NCI-H446 treated with DMSO at 0.1 percent for 48 hours (cell line): ENCODE measurements around the gene TJP2.

Experiments
- DNase-seq: peaks from one replicate; lab custom pipeline; 2025; lab: John Stamatoyannopoulos, UW

TJP2 gene

GRCh38 chr9:69173891-69174615, at the start of gene TJP2:
TSS of gene TJP2 (plus strand) at chr9:69174277. CDS start at chr9:69174373, 96 bp downstream.
- DNase-seq: no peak

- no peak for DNase-seq
Observed at GRCh38 chr9:69130456-69131441, 43.3 kb upstream of the TJP2 start.

GRCh38 chr9:69131682-69132081, 42.4 kb upstream of the TJP2 start:
- no peak for DNase-seq

GRCh38 chr9:69132361-69132760, 41.7 kb upstream of the TJP2 start:
- no peak for DNase-seq

- DNase-seq: no peak
Observed at GRCh38 chr9:69134412-69134811, 39.7 kb upstream of the TJP2 start.

GRCh38 chr9:69136185-69136584, 37.9 kb upstream of the TJP2 start:
- DNase-seq: no peak

- no peak for DNase-seq
Observed at GRCh38 chr9:69136779-69137178, 37.3 kb upstream of the TJP2 start.

GRCh38 chr9:69137311-69137710, 36.8 kb upstream of the TJP2 start:
- DNase-seq: no peak

GRCh38 chr9:69139596-69139995, 34.5 kb upstream of the TJP2 start:
- no peak for DNase-seq

GRCh38 chr9:69140123-69140735, 33.8 kb upstream of the TJP2 start:
- DNase-seq: no peak

- DNase-seq: no peak
Observed at GRCh38 chr9:69141851-69142250, 32.2 kb upstream of the TJP2 start.

GRCh38 chr9:69143291-69143690, 30.8 kb upstream of the TJP2 start:
- DNase-seq: no peak

- no peak for DNase-seq
Observed at GRCh38 chr9:69145144-69145715, 28.8 kb upstream of the TJP2 start.

- DNase-seq: no peak
Observed at GRCh38 chr9:69147041-69147834, 26.8 kb upstream of the TJP2 start.

- DNase-seq: no peak
Observed at GRCh38 chr9:69149321-69149807, 24.7 kb upstream of the TJP2 start.

GRCh38 chr9:69151506-69151905, 22.6 kb upstream of the TJP2 start:
- no peak for DNase-seq

- DNase-seq: no peak
Observed at GRCh38 chr9:69153707-69154521, 20.2 kb upstream of the TJP2 start.

- DNase-seq: no peak
Observed at GRCh38 chr9:69155341-69156030, 18.6 kb upstream of the TJP2 start.

GRCh38 chr9:69157751-69158466, 16.2 kb upstream of the TJP2 start:
- DNase-seq: no peak
